Measurements from ENCODE around the gene ZNF536. TPM values are rescaled to one million over a fixed set of nuclear protein-coding genes. Genes with fewer than 3 reads are reported as not detected.
A peak's percentile ranks its signal among the peaks of the same experiment; 100 is the strongest.

The ZNF536 gene
- total RNA-seq, 1 donor from 2014 or later = not detected

DNA sequence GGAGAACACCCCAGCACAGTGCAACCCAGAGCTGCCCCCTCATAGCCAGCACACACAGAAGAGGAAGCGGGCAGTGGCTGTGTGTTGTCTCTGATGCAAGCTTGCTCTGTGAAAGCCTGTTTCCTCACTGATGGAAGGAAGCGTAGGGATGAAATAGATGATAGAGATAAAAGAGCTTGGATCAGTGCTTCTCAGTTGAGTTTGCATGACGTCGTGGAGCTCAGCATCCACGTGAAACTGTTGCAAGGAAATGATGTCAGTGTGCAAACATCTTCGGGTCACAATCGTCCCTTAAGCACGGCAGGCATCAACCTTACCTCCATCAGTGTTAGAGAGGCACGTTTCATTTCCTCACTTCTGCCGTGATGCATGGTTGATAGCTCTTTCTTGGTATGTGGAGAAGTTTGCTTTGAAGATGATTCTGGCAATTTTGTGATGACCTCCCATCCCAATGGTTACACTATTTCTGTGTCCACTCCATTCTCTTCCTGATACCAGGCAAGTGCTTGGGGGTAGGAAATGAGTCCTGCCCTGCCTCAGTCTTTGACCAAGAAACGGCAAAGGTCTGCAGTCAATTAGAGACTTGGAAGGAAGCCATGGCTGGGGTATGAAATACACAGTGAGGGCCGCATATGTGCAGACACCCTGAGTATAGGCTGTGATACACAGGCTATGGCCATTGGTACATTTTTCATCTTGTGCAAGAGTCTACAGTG is 183.0 kb downstream of the ZNF536 start:
- TF ChIP-seq, protein P1, sequence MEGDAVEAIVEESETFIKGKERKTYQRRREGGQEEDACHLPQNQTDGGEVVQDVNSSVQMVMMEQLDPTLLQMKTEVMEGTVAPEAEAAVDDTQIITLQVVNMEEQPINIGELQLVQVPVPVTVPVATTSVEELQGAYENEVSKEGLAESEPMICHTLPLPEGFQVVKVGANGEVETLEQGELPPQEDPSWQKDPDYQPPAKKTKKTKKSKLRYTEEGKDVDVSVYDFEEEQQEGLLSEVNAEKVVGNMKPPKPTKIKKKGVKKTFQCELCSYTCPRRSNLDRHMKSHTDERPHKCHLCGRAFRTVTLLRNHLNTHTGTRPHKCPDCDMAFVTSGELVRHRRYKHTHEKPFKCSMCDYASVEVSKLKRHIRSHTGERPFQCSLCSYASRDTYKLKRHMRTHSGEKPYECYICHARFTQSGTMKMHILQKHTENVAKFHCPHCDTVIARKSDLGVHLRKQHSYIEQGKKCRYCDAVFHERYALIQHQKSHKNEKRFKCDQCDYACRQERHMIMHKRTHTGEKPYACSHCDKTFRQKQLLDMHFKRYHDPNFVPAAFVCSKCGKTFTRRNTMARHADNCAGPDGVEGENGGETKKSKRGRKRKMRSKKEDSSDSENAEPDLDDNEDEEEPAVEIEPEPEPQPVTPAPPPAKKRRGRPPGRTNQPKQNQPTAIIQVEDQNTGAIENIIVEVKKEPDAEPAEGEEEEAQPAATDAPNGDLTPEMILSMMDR (IDR thresholded peaks at IDR 0.05; ENCODE audit: insufficient read depth, low read length, severe bottlenecking) = no peak
- Histone ChIP-seq H3K27me3 (ENCODE audit: control insufficient read depth, insufficient read depth, low read length) (no peaks in the 10 kb centered on the region), H3K4me3 (ENCODE audit: low read depth, low read length) (no peak overlapping the region), H3K36me3 (ENCODE audit: control insufficient read depth, insufficient read depth, low read length) (no peaks in the 10 kb centered on the region)
- no peak for DNase-seq (ENCODE audit: low read depth)
- FAIRE-seq = peak; percentile 13

DNA sequence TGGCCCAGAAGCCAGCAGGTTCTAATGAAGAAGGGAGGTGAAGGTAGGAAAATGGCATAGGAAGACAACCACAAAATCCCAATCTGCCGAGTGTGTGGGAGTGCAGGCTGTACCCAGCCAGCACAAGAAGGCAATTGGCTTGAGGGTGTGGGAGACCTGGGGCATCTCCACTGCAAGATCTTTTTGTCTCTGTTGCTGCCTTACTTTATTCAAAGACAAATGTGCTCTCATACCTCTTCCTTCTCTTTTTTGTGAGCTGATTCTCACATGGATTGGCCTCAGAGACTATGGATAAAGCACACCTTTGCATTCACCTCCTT is 183.6 kb downstream of the ZNF536 start:
- Histone ChIP-seq H3K4me3 (ENCODE audit: low read depth, low read length) (no peak overlapping the region), H3K27me3 (ENCODE audit: control insufficient read depth, insufficient read depth, low read length) (no peaks in the 10 kb centered on the region), H3K36me3 (ENCODE audit: control insufficient read depth, insufficient read depth, low read length) (no peaks in the 10 kb centered on the region)
- no peak for FAIRE-seq
- DNase-seq (ENCODE audit: low read depth) = no peak
- TF ChIP-seq, protein P1 (IDR thresholded peaks at IDR 0.05; ENCODE audit: insufficient read depth, low read length, severe bottlenecking) = no peak

DNA sequence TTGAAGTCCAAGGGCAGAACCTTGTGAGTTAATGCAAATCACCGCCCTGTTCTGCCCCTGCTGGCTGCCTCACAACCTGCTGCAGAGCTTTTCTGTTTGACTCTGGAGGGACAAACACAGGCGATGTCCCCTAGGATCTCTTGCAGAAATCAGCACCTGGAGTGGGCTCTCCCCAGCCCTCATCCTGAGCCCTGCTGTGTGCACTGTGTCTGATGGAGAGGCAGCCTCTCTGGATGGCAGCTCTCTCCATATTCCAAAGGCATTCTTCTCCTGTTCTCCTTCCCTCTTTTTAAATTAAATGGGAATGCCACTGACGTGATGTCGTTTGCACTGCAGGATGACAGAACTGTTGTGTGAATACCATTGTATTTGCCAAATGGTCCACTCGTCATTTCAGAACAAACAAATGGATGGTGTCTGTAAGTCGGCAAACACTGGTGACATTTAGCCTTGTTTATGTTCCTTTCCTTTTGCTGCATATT is 184.1 kb downstream of the ZNF536 start:
- DNase-seq (ENCODE audit: low read depth) (no peak), FAIRE-seq (no peak)
- H3K4me3 ChIP-seq (ENCODE audit: low read depth, low read length) = no peak overlapping the region
- no peaks in the 10 kb centered on the region for H3K27me3 ChIP-seq (ENCODE audit: control insufficient read depth, insufficient read depth, low read length)
- TF ChIP-seq, protein P1 (IDR thresholded peaks at IDR 0.05; ENCODE audit: insufficient read depth, low read length, severe bottlenecking) = no peak
- no peaks in the 10 kb centered on the region for H3K36me3 ChIP-seq (ENCODE audit: control insufficient read depth, insufficient read depth, low read length)

DNA sequence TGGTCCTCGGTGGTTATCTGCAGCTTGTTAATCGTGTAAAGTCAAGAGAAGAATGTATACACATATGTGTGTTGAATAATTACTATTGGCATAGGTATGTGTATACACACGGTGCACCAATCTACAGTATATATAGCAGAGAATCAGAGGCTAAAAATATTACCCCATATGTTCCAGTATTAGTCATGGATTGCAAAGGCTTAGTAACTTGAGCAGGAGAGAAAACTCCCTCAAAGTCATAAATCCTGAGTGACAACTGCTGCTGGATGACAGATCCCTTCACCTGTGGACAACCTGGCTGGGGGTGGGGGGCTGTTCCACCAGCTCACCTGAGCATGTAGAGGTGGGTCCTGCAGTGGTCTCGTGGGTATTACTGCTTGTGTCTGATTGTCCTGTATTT is 185.0 kb downstream of the ZNF536 start:
- no peaks in the 10 kb centered on the region for H3K36me3 ChIP-seq (ENCODE audit: control insufficient read depth, insufficient read depth, low read length)
- H3K27me3 ChIP-seq (ENCODE audit: control insufficient read depth, insufficient read depth, low read length) = no peaks in the 10 kb centered on the region
- DNase-seq (ENCODE audit: low read depth) (peak; percentile 4), FAIRE-seq (no peak)
- TF ChIP-seq, protein P1 (IDR thresholded peaks at IDR 0.05; ENCODE audit: insufficient read depth, low read length, severe bottlenecking) = no peak
- H3K4me3 ChIP-seq (ENCODE audit: low read depth, low read length) = no peak overlapping the region

DNA sequence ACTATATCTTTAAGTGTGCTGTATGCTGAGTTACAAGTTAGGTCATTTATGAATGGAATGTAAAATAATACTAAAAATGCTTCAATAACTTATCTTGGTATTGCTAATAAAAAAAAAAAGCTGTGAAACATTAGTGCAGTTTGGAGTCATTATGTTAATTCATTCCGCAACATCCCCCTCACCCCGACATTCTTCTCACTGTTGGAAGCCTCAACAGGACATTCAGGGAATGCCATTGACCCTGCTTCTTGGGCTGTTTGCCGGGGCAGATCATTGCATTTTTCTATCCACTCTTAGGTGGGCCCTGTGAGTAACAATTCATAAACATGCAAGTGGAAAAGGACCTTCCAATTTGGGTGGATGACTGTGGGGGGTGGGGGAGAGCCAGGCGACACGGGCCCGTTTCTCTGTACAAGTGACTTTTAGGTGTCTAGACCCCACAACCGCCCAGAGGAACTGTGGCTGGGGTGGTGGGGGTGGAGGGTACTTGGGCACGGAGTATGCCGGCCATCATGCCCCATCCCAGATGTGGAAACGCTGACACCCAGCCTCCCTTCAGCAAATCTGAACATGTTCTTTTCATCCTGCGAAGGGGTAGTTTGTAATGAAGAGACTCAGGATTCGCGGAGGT is 185.9 kb downstream of the ZNF536 start:
- H3K36me3 ChIP-seq (ENCODE audit: control insufficient read depth, insufficient read depth, low read length) = no peaks in the 10 kb centered on the region
- TF ChIP-seq, protein P1 (IDR thresholded peaks at IDR 0.05; ENCODE audit: insufficient read depth, low read length, severe bottlenecking) = no peak
- no peak overlapping the region for H3K4me3 ChIP-seq (ENCODE audit: low read depth, low read length)
- no peak for FAIRE-seq
- H3K27me3 ChIP-seq (ENCODE audit: control insufficient read depth, insufficient read depth, low read length) = no peaks in the 10 kb centered on the region
- DNase-seq (ENCODE audit: low read depth) = no peak

All from bronchial epithelial cell (primary cell).